Neural cell (in vitro differentiated cells): Measurements from ENCODE around the gene CLSTN2. TPM values are rescaled to one million over a fixed set of nuclear protein-coding genes. Genes with fewer than 3 reads are reported as not detected.

Source experiments
- H2AFZ ChIP-seq: fragments of 200-600, 300-800 bp; sonication (generic), shearing (Covaris generic); 2 replicates; pipeline ENCODE4 v1.6.0; 2014; ENCODE audit warnings: low read depth, mild to moderate bottlenecking, antibody characterized with exemption, low read length, moderate library complexity
- H3F3A ChIP-seq: fragments of 200-600 bp; shearing (Covaris generic); 2 replicates; pipeline ENCODE4 v1.6.1; 2016; ENCODE audit warnings: mild to moderate bottlenecking, moderate library complexity, mixed read lengths, antibody characterized with exemption, low read length; ENCODE audit not compliant: insufficient read depth, poor library complexity, severe bottlenecking
- H3K27ac ChIP-seq: fragments of 200-600, 300-800 bp; sonication (generic), shearing (Covaris generic); 2 replicates; pipeline ENCODE4 v1.5.1; 2014; ENCODE audit warnings: mild to moderate bottlenecking, low read length, moderate library complexity
- H3K27me3 ChIP-seq: fragments of 300-800, 200-600 bp; sonication (generic), shearing (Covaris generic); 2 replicates; pipeline ENCODE4 v1.6.0; 2014; ENCODE audit warnings: mild to moderate bottlenecking, low read depth, low read length, moderate library complexity; ENCODE audit not compliant: insufficient read depth
- H3K36me3 ChIP-seq: fragments of 300-800, 200-600 bp; sonication (generic), shearing (Covaris generic); 2 replicates; pipeline ENCODE4 v1.5.1; 2014; ENCODE audit warnings: mild to moderate bottlenecking, antibody characterized with exemption, low read length, moderate library complexity; ENCODE audit not compliant: insufficient read depth
- H3K4me2 ChIP-seq: fragments of 300-800, 200-600 bp; sonication (generic), shearing (Covaris generic); 2 replicates; pipeline ENCODE4 v1.6.0; 2014; ENCODE audit warnings: mild to moderate bottlenecking, low read length
- H3K4me3 ChIP-seq: fragments of 300-800, 200-600 bp; sonication (generic), shearing (Covaris generic); 2 replicates; pipeline ENCODE4 v1.5.1; 2014; ENCODE audit warnings: mild to moderate bottlenecking, low read length, moderate library complexity
- H3K79me2 ChIP-seq: fragments of 200-600 bp; shearing (Covaris generic); replicated peaks from 2 replicates; pipeline ENCODE4 v1.6.0; 2014; ENCODE audit warnings: mild to moderate bottlenecking, low read length, moderate library complexity; ENCODE audit not compliant: insufficient read depth
- H3K9ac ChIP-seq: fragments of 300-800, 200-600 bp; sonication (generic), shearing (Covaris generic); 2 replicates; pipeline ENCODE4 v1.6.1; 2016; ENCODE audit warnings: mild to moderate bottlenecking, low read length, mixed read lengths
- H3K9me2 ChIP-seq: fragments of 200-600 bp; shearing (Covaris generic); 2 replicates; pipeline ENCODE4 v1.6.1; 2016; ENCODE audit warnings: mild to moderate bottlenecking, low read length, mixed read lengths; ENCODE audit not compliant: insufficient read depth
- H3K9me3 ChIP-seq: fragments of 200-600, 300-800 bp; sonication (generic), shearing (Covaris generic); 2 replicates; pipeline ENCODE4 v1.6.1; 2016; ENCODE audit warnings: mild to moderate bottlenecking, mixed run types, low read length, moderate library complexity, mixed read lengths
- H4K20me1 ChIP-seq: fragments of 200-600 bp; shearing (Covaris generic); 2 replicates; pipeline ENCODE4 v1.6.1; 2016; ENCODE audit warnings: mild to moderate bottlenecking, mixed run types; ENCODE audit not compliant: insufficient read depth
- CTCF ChIP-seq: fragments of 450-650 bp; IDR thresholded peaks from 2 replicates; pipeline ENCODE4 v1.5.1; 2014; ENCODE audit warnings: antibody characterized with exemption, mild to moderate bottlenecking, moderate library complexity; ENCODE audit not compliant: poor library complexity, severe bottlenecking
- EZH2 ChIP-seq: fragments of 200-600, 300-800 bp; shearing (Covaris generic), sonication (generic); IDR thresholded peaks from 2 replicates; pipeline ENCODE4 v1.6.1; 2014; ENCODE audit warnings: antibody characterized with exemption, low read length, borderline replicate concordance, mild to moderate bottlenecking; ENCODE audit not compliant: insufficient read depth, poor library complexity, severe bottlenecking
- MXI1 ChIP-seq: fragments of 450-650 bp; conservative IDR thresholded peaks from 2 replicates; pipeline ENCODE4 v1.6.1; 2014; ENCODE audit warnings: antibody characterized with exemption, mild to moderate bottlenecking; ENCODE audit not compliant: poor library complexity, severe bottlenecking
- POLR2AphosphoS5 ChIP-seq: IDR thresholded peaks from 2 replicates; pipeline ENCODE4 v1.6.1; 2012
- RAD21 ChIP-seq: fragments of 450-650 bp; conservative IDR thresholded peaks from 2 replicates; pipeline ENCODE4 v1.6.1; 2014; ENCODE audit warnings: antibody characterized with exemption, mild to moderate bottlenecking, moderate library complexity
- REST ChIP-seq: IDR thresholded peaks from 2 replicates; pipeline ENCODE4 v1.6.1; 2012; ENCODE audit warnings: borderline replicate concordance
- SMC3 ChIP-seq: fragments of 450-650 bp; conservative IDR thresholded peaks from 2 replicates; pipeline ENCODE4 v1.6.1; 2014; ENCODE audit warnings: antibody characterized with exemption, mild to moderate bottlenecking, moderate library complexity; ENCODE audit not compliant: poor library complexity
- TAF1 ChIP-seq: IDR thresholded peaks from 2 replicates; pipeline ENCODE4 v1.6.1; 2012; ENCODE audit warnings: low read depth
- polyA plus RNA-seq: library from polyadenylated mRNA; depleted of rRNA; stranded (reverse); fragments of >200 nt; gene quantifications from 2 replicates; pipeline ENCODE4 v1.2.3, GENCODE V29; 2014

Gene CLSTN2
- polyA plus RNA-seq, 1 donor from 2014 or later = 10.7 TPM

- Histone ChIP-seq H3K9me3 (no peaks in the 10 kb centered on the region), H4K20me1 (no peaks in the 10 kb centered on the region), H3K9ac (no peak overlapping the region)
Observed at GRCh38 chr3:140117096-140117526, 182.1 kb downstream of the CLSTN2 start.

GRCh38 chr3:140122183-140122582 lies 187.2 kb downstream of the CLSTN2 start:
- H2AFZ ChIP-seq = no peak overlapping the region
- no peak for TF ChIP-seq CTCF
- no peak for TF ChIP-seq REST
- no peak for TF ChIP-seq TAF1
- no peak for TF ChIP-seq SMC3
- TF ChIP-seq RAD21 = no peak
- TF ChIP-seq EZH2 = no peak
- TF ChIP-seq POLR2AphosphoS5 = no peak

More at GRCh38 chr3:140117096-140117526, 182.1 kb downstream of the CLSTN2 start:
- Histone ChIP-seq H3K4me2 (no peak overlapping the region), H3K4me3 (no peak overlapping the region), H3K9me2 (no peaks in the 10 kb centered on the region), H3F3A (no peaks in the 10 kb centered on the region), H3K36me3 (no peaks in the 10 kb centered on the region), H3K79me2 (no peaks in the 10 kb centered on the region), H3K27me3 (no peaks in the 10 kb centered on the region), H2AFZ (no peak overlapping the region), H3K27ac (no peak overlapping the region)
- TF ChIP-seq CTCF = no peak
- no peak for TF ChIP-seq SMC3
- no peak for TF ChIP-seq MXI1
- no peak for TF ChIP-seq REST
- no peak for TF ChIP-seq RAD21
- TF ChIP-seq EZH2 = no peak
- TF ChIP-seq TAF1 = no peak
- no peak for TF ChIP-seq POLR2AphosphoS5

More at GRCh38 chr3:140122183-140122582, 187.2 kb downstream of the CLSTN2 start:
- Histone ChIP-seq H3F3A (no peaks in the 10 kb centered on the region), H3K9me3 (no peaks in the 10 kb centered on the region), H3K9me2 (no peaks in the 10 kb centered on the region), H3K36me3 (no peaks in the 10 kb centered on the region), H3K27me3 (no peaks in the 10 kb centered on the region), H3K9ac (no peak overlapping the region), H3K79me2 (no peaks in the 10 kb centered on the region), H3K4me2 (no peak overlapping the region), H4K20me1 (no peaks in the 10 kb centered on the region), H3K4me3 (no peak overlapping the region), H3K27ac (no peak overlapping the region)
